ENCODE measurements around the gene CCNO.
A peak's percentile ranks its signal among the peaks of the same experiment; 100 is the strongest.

Gene CCNO

GRCh38 chr5:55222092-55222984, 11.1 kb downstream of the CCNO start:
- H3K4me1 ChIP-seq (ENCODE audit: insufficient read depth, insufficient read length): no peaks in the 10 kb centered on the region
- no peak overlapping the region for H3K4me3 ChIP-seq (ENCODE audit: insufficient read length, low read depth)
- no peak for DNase-seq (ENCODE audit: low read depth, low spot score)
- no peaks in the 10 kb centered on the region for H3K36me3 ChIP-seq (ENCODE audit: insufficient read depth, insufficient read length, low read length)
- H3K9ac ChIP-seq (ENCODE audit: insufficient read length, low read depth): no peak overlapping the region
- TF ChIP-seq ZNF274 (IDR thresholded peaks at IDR 0.05; ENCODE audit: low read depth, low read length): no peak
- H3K27me3 ChIP-seq (ENCODE audit: insufficient read depth, insufficient read length): peaks cover 72% of the 10 kb centered on the region
- H3K9me3 ChIP-seq (ENCODE audit: insufficient read depth, low read length): peaks cover 11% of the 10 kb centered on the region; the same call in 1 of the 2 replicates

DNA sequence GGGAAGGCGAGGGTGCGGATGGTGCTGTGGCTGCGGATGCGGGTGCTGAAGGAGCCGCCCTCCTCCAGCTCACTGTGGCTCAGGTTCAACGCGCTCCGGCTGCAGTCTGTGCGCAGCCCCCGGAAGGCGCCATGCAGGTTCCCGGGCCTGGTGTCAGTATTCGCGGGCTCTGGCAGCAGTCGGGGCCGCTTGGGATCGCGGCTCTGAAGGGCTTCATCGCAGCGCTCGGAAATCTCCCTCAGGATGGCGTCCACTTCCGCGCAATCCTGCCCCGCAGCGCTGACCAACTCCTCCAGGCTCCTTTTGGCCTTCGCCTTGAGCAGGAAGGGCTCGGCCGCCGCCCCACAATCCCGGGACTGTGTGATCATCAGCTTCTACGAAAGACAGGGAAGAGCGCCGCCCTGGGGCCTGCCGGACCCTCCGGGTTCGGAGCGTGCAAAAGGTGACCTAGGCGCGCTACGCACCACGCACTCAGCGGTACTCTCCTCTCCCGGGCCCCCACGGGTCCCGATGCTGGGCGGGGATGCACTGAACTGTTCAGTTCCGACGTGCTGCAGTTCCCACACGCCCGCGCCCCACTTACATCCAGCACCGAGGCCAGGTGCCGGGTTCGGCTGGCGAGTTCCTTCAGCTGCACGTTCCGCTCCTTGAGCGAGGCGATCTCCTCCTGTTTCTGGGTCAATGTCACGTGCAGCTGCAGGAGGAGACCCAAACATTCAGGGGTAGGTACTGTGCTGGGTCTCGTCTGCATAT, 12.8 kb downstream of the CCNO start:
- no peak for DNase-seq (ENCODE audit: low read depth, low spot score)
- H3K27me3 ChIP-seq (ENCODE audit: insufficient read depth, insufficient read length): peaks cover 57% of the 10 kb centered on the region

DNA sequence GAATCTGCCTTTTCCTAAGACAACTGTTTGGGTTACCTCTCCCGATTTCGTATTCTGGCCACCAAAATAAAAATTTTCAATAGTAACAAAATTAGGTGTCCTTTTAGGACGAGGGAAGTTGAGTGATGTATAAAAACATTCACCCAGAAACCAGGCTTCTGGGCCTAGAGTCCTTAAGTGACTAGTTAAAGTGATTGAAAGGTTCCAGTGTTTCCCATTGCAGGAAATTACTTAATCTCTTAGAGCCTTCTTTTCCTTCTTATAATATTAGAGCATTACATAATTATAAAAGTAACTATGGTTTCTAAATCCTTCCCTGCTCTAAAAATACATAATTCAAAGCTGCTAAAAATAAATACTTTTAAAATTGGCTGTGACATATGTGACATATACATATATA, 13.6 kb downstream of the CCNO start:
- H3K27me3 ChIP-seq (ENCODE audit: insufficient read depth, insufficient read length): peaks cover 48% of the 10 kb centered on the region
- no peak overlapping the region for H3K4me3 ChIP-seq (ENCODE audit: insufficient read length, low read depth)
- H3K36me3 ChIP-seq (ENCODE audit: insufficient read depth, insufficient read length, low read length): no peaks in the 10 kb centered on the region
- H3K4me1 ChIP-seq (ENCODE audit: insufficient read depth, insufficient read length): no peaks in the 10 kb centered on the region
- TF ChIP-seq SUZ12 (IDR thresholded peaks at IDR 0.05; ENCODE audit: extremely low read depth, insufficient read depth, insufficient read length): no peak
- TF ChIP-seq ZNF274 (IDR thresholded peaks at IDR 0.05; ENCODE audit: low read depth, low read length): no peak
- TF ChIP-seq YY1 (IDR thresholded peaks at IDR 0.05; ENCODE audit: insufficient read depth, insufficient read length): no peak
- no peaks in the 10 kb centered on the region; the same call in 1 of the 2 replicates for H3K9me3 ChIP-seq (ENCODE audit: insufficient read depth, low read length)
- DNase-seq (ENCODE audit: low read depth, low spot score): no peak
- no peak overlapping the region for H3K9ac ChIP-seq (ENCODE audit: insufficient read length, low read depth)

More for the DNA sequence above, 12.8 kb downstream of the CCNO start:
- H3K4me1 ChIP-seq (ENCODE audit: insufficient read depth, insufficient read length): no peaks in the 10 kb centered on the region
- no peak for TF ChIP-seq SUZ12 (IDR thresholded peaks at IDR 0.05; ENCODE audit: extremely low read depth, insufficient read depth, insufficient read length)
- H3K36me3 ChIP-seq (ENCODE audit: insufficient read depth, insufficient read length, low read length): no peaks in the 10 kb centered on the region
- peak overlapping the region; percentile 46 for H3K4me3 ChIP-seq (ENCODE audit: insufficient read length, low read depth)
- H3K9me3 ChIP-seq (ENCODE audit: insufficient read depth, low read length): peaks cover 4% of the 10 kb centered on the region; the same call in 1 of the 2 replicates
- peak overlapping the region; percentile 79 for H3K9ac ChIP-seq (ENCODE audit: insufficient read length, low read depth)

DNA sequence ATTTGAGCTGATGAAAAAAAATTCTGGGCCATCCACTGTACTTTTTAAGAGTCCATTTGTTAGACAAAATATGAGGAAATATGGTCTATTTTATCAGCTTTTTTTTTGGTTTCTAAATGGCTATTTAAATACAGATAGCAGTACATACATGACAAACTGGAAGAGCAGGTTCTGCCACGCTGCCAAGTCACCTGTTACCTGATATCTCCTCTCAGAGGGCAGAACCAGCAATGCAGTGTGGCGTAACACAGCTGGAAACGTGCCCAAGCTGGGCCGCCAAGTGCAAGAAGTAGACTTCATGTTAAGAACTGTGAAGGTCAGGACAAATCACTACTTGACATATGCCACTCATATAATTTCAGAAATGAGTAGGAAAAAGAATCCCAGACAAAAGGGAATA, 14.4 kb downstream of the CCNO start:
- DNase-seq (ENCODE audit: low read depth, low spot score): no peak
- Histone ChIP-seq H3K4me1 (ENCODE audit: insufficient read depth, insufficient read length) (no peaks in the 10 kb centered on the region), H3K36me3 (ENCODE audit: insufficient read depth, insufficient read length, low read length) (no peaks in the 10 kb centered on the region), H3K27me3 (ENCODE audit: insufficient read depth, insufficient read length) (peaks cover 40% of the 10 kb centered on the region), H3K9ac (ENCODE audit: insufficient read length, low read depth) (no peak overlapping the region), H3K4me3 (ENCODE audit: insufficient read length, low read depth) (no peak overlapping the region), H3K9me3 (ENCODE audit: insufficient read depth, low read length) (no peaks in the 10 kb centered on the region; the same call in 1 of the 2 replicates)
- TF ChIP-seq ZNF274 (IDR thresholded peaks at IDR 0.05; ENCODE audit: low read depth, low read length) (no peak), YY1 (IDR thresholded peaks at IDR 0.05; ENCODE audit: insufficient read depth, insufficient read length) (no peak), SUZ12 (IDR thresholded peaks at IDR 0.05; ENCODE audit: extremely low read depth, insufficient read depth, insufficient read length) (no peak)

GRCh38 chr5:55211184-55211874, 22.1 kb downstream of the CCNO start:
- Histone ChIP-seq H3K27me3 (ENCODE audit: insufficient read depth, insufficient read length) (no peaks in the 10 kb centered on the region), H3K9ac (ENCODE audit: insufficient read length, low read depth) (no peak overlapping the region), H3K36me3 (ENCODE audit: insufficient read depth, insufficient read length, low read length) (no peaks in the 10 kb centered on the region), H3K4me1 (ENCODE audit: insufficient read depth, insufficient read length) (no peaks in the 10 kb centered on the region), H3K9me3 (ENCODE audit: insufficient read depth, low read length) (no peaks in the 10 kb centered on the region), H3K4me3 (ENCODE audit: insufficient read length, low read depth) (no peak overlapping the region)
- no peak for TF ChIP-seq SUZ12 (IDR thresholded peaks at IDR 0.05; ENCODE audit: extremely low read depth, insufficient read depth, insufficient read length)
- no peak for TF ChIP-seq YY1 (IDR thresholded peaks at IDR 0.05; ENCODE audit: insufficient read depth, insufficient read length)
- no peak for TF ChIP-seq ZNF274 (IDR thresholded peaks at IDR 0.05; ENCODE audit: low read depth, low read length)
- DNase-seq (ENCODE audit: low read depth, low spot score): no peak

DNA sequence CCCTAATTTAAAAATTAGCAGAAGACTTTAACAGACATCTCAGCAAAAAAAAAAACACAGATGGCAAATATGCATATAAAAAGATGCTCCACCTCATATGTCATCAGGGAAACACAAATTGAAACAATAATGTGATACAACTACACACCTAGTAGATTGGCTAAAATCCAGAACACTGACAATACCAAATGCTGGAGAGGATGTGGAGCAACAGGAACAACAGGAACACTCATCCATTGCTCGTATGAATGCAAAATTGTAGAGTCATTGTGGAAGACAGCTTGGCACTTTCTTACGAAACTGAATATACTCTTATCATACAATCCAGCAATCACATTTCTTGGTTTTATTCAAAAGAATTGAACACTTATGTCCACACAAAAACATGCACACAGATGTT, 28.4 kb downstream of the CCNO start:
- Histone ChIP-seq H3K4me1 (ENCODE audit: insufficient read depth, insufficient read length) (no peaks in the 10 kb centered on the region), H3K9me3 (ENCODE audit: insufficient read depth, low read length) (no peaks in the 10 kb centered on the region), H3K9ac (ENCODE audit: insufficient read length, low read depth) (no peak overlapping the region), H3K4me3 (ENCODE audit: insufficient read length, low read depth) (no peak overlapping the region), H3K36me3 (ENCODE audit: insufficient read depth, insufficient read length, low read length) (no peaks in the 10 kb centered on the region), H3K27me3 (ENCODE audit: insufficient read depth, insufficient read length) (no peaks in the 10 kb centered on the region)
- TF ChIP-seq SUZ12 (IDR thresholded peaks at IDR 0.05; ENCODE audit: extremely low read depth, insufficient read depth, insufficient read length) (no peak), YY1 (IDR thresholded peaks at IDR 0.05; ENCODE audit: insufficient read depth, insufficient read length) (no peak), ZNF274 (IDR thresholded peaks at IDR 0.05; ENCODE audit: low read depth, low read length) (no peak)
- DNase-seq (ENCODE audit: low read depth, low spot score): no peak

DNA sequence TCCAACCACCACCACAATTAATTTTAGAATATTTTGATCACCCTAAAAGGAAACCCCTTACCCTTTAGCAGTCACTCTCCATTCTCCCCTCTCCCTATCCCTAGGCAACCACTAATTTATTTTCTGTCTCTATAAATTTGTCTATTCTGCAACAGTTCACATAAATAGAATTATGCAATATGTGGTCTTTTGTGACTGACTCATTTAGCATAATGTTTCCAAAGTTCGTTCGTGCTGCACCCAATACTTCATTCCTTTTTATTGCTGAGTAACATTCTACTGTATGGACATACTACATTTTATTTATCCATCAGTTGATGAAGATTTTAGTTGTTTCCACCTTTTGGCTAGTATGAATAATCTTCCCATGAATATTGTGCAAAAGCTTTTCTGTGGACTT, 42.2 kb downstream of the CCNO start:
- TF ChIP-seq SUZ12 (IDR thresholded peaks at IDR 0.05; ENCODE audit: extremely low read depth, insufficient read depth, insufficient read length) (no peak), ZNF274 (IDR thresholded peaks at IDR 0.05; ENCODE audit: low read depth, low read length) (no peak), YY1 (IDR thresholded peaks at IDR 0.05; ENCODE audit: insufficient read depth, insufficient read length) (no peak)
- H3K27me3 ChIP-seq (ENCODE audit: insufficient read depth, insufficient read length): no peaks in the 10 kb centered on the region
- H3K9me3 ChIP-seq (ENCODE audit: insufficient read depth, low read length): no peaks in the 10 kb centered on the region
- H3K36me3 ChIP-seq (ENCODE audit: insufficient read depth, insufficient read length, low read length): no peaks in the 10 kb centered on the region
- H3K4me1 ChIP-seq (ENCODE audit: insufficient read depth, insufficient read length): no peaks in the 10 kb centered on the region
- no peak for DNase-seq (ENCODE audit: low read depth, low spot score)
- H3K9ac ChIP-seq (ENCODE audit: insufficient read length, low read depth): no peak overlapping the region
- H3K4me3 ChIP-seq (ENCODE audit: insufficient read length, low read depth): no peak overlapping the region
